Endothelial cell of umbilical vein (primary cell): Measurements from ENCODE around the gene TAF11L2. TPM values are rescaled to one million over a fixed set of nuclear protein-coding genes. Genes with fewer than 3 reads are reported as not detected.

Source experiments
- BruUV-seq: library from RNA; stranded (reverse); fragments of 400-500 nt; replicated peaks from 2 replicates; lab custom pipeline; 2021; lab: Mats Ljungman, UMichigan
- CTCF ChIA-PET: fragments of 300-600, 350-600 bp; sonication (Branson Sonifier 250); formaldehyde crosslinking; loops from one replicate; lab custom pipeline; 2021; ENCODE audit warnings: antibody characterized with exemption, inconsistent platforms; lab: Charles Lee
- POLR2A ChIA-PET: fragments of 300-600, 350-600 bp; sonication (Branson Sonifier 250); formaldehyde crosslinking; loops from one replicate; lab custom pipeline; 2021; ENCODE audit warnings: antibody characterized with exemption, inconsistent platforms; lab: Charles Lee
- DNase-seq: peaks from one replicate; pipeline ENCODE4 v3.0.0-alpha.2; 2011; ENCODE audit warnings: low read depth, low spot score
- FAIRE-seq: peaks from 2 replicates; lab custom pipeline; 2011; peaks lifted over from hg19 to GRCh38; lab: Jason Lieb, UNC
- H2AFZ ChIP-seq: 2 replicates; pipeline ENCODE4 v1.6.0; 2012; ENCODE audit warnings: low read depth, low read length, control low read depth, inconsistent platforms
- H3K27ac ChIP-seq: 2 replicates; pipeline ENCODE4 v1.5.1; 2011; ENCODE audit warnings: low read depth, mild to moderate bottlenecking, control low read depth, low read length, moderate library complexity; ENCODE audit not compliant: insufficient read depth
- H3K27me3 ChIP-seq, 2 experiments: 2 replicates each; pipeline versions ENCODE4 v1.6.0 to v1.6.1; 2011; ENCODE audit warnings: low read length in 2 of 2, mixed read lengths in 1 of 2; ENCODE audit not compliant: control insufficient read depth in 2 of 2, insufficient read depth in 2 of 2
- H3K36me3 ChIP-seq, 2 experiments: 2 replicates in 1 of 2; 3 replicates in 1 of 2; pipeline ENCODE4 v1.5.1; 2011; ENCODE audit warnings: low read length in 2 of 2, mild to moderate bottlenecking in 1 of 2, moderate library complexity in 1 of 2; ENCODE audit not compliant: control insufficient read depth in 2 of 2, insufficient read depth in 2 of 2; ENCODE audit errors: extremely low read depth in 1 of 2
- H3K4me1 ChIP-seq: 3 replicates; pipeline ENCODE4 v1.5.1; 2011; ENCODE audit warnings: mild to moderate bottlenecking, low read length; ENCODE audit not compliant: control insufficient read depth, insufficient read depth; ENCODE audit errors: extremely low read depth
- H3K4me2 ChIP-seq: 2 replicates; pipeline ENCODE4 v1.6.1; 2011; ENCODE audit warnings: low read length, control low read depth, mixed read lengths; ENCODE audit not compliant: insufficient read depth
- H3K4me3 ChIP-seq, 3 experiments: fragments of 200-600 bp in 1 of 3; sonication (generic), shearing (Covaris generic) in 1 of 3; replicated peaks in 1 of 3; 2 replicates each; pipeline ENCODE4 v1.5.1; 2011 to 2016; ENCODE audit warnings: control low read depth in 3 of 3, low read length in 3 of 3, mild to moderate bottlenecking in 2 of 3, inconsistent platforms in 1 of 3, low read depth in 1 of 3, moderate library complexity in 1 of 3; ENCODE audit not compliant: insufficient read depth in 1 of 3
- H3K79me2 ChIP-seq: 2 replicates; pipeline ENCODE4 v1.6.0; 2012; ENCODE audit warnings: low read length, inconsistent platforms; ENCODE audit not compliant: control insufficient read depth, insufficient read depth
- H3K9ac ChIP-seq: replicated peaks from 2 replicates; pipeline ENCODE3; 2011; ENCODE audit warnings: low read length, control low read depth; ENCODE audit not compliant: insufficient read depth; ENCODE audit errors: extremely low read depth
- H3K9me1 ChIP-seq: replicated peaks from 3 replicates; pipeline ENCODE4 v1.6.0; 2011; ENCODE audit warnings: mild to moderate bottlenecking, low read length; ENCODE audit not compliant: control insufficient read depth, insufficient read depth; ENCODE audit errors: extremely low read depth
- H3K9me3 ChIP-seq: replicated peaks from 2 replicates; pipeline ENCODE4 v1.5.1; 2012; ENCODE audit warnings: low read length, inconsistent platforms; ENCODE audit not compliant: control insufficient read depth, insufficient read depth
- H4K20me1 ChIP-seq: replicated peaks from 2 replicates; pipeline ENCODE3; 2011; ENCODE audit warnings: mild to moderate bottlenecking, low read length; ENCODE audit not compliant: control insufficient read depth, insufficient read depth; ENCODE audit errors: extremely low read depth
- CTCF ChIP-seq, 2 donors: IDR thresholded peaks; 1 replicate in 1 of 2; 2 replicates in 1 of 2; pipeline ENCODE4 v1.5.1; 2011; ENCODE audit warnings: low read length in 2 of 2, mild to moderate bottlenecking in 2 of 2, moderate library complexity in 2 of 2, control low read depth in 1 of 2, inconsistent platforms in 1 of 2, low read depth in 1 of 2; ENCODE audit not compliant: insufficient read depth in 1 of 2; ENCODE audit errors: extremely low read depth in 1 of 2
- EZH2 ChIP-seq: IDR thresholded peaks from 2 replicates; pipeline ENCODE4 v1.6.1; 2012; ENCODE audit warnings: borderline replicate concordance, low read depth, mild to moderate bottlenecking, moderate library complexity, low read length, inconsistent platforms; ENCODE audit not compliant: severe bottlenecking
- FOS ChIP-seq: IDR thresholded peaks from 2 replicates; pipeline ENCODE4 v1.6.1; 2011; ENCODE audit warnings: mild to moderate bottlenecking, low read length, moderate library complexity, borderline replicate concordance; ENCODE audit not compliant: insufficient read depth
- GATA2 ChIP-seq: IDR thresholded peaks from 2 replicates; pipeline ENCODE4 v1.7.0; 2011; ENCODE audit warnings: low read depth, mild to moderate bottlenecking, moderate library complexity, mixed read lengths, low read length; ENCODE audit not compliant: insufficient read length, insufficient read depth
- JUN ChIP-seq: IDR thresholded peaks from 2 replicates; pipeline ENCODE4 v1.6.1; 2011; ENCODE audit warnings: borderline replicate concordance, low read depth; ENCODE audit not compliant: insufficient read length, insufficient read depth
- MAX ChIP-seq: IDR thresholded peaks from 2 replicates; pipeline ENCODE4 v1.6.1; 2011; ENCODE audit not compliant: insufficient read depth, insufficient read length
- MYC ChIP-seq: IDR thresholded peaks from one replicate; pipeline ENCODE4 v1.6.1; 2011; ENCODE audit warnings: mild to moderate bottlenecking, low read depth, low read length
- POLR2A ChIP-seq: IDR thresholded peaks from 2 replicates; pipeline ENCODE4 v1.6.1; 2012; ENCODE audit warnings: low read depth, mild to moderate bottlenecking, control low read depth, low read length
- POLR2AphosphoS5 ChIP-seq: IDR thresholded peaks from 2 replicates; pipeline ENCODE4 v1.6.1; 2012; ENCODE audit warnings: low read depth, mild to moderate bottlenecking, control low read depth, low read length, moderate library complexity; ENCODE audit not compliant: insufficient read depth
- dilution Hi-C: fragments of 300-500 bp; cut with MboI; formaldehyde crosslinking; loops from one replicate; pipeline ENCODE4 v1.15.0; 2019; ENCODE audit warnings: low sequenced_read_pairs; ENCODE audit not compliant: extremely low pct_ligation_motif_present
- intact Hi-C: fragments of 100-400 bp; cut with micrococcal nuclease; formaldehyde crosslinking; loops from one replicate; pipeline ENCODE4 v1.10.0; 2022
- polyA plus RNA-seq, 4 experiments: library from polyadenylated mRNA; depleted of rRNA in 3 of 4; stranded (reverse) in 3 of 4; unstranded in 1 of 4; fragments of >200 nt; gene quantifications; 2 replicates each; pipeline versions ENCODE4 v1.2.1 to v1.2.3, GENCODE V29; 2011 to 2012; ENCODE audit warnings: missing spikeins in 1 of 4
- total RNA-seq: library from RNA; stranded (reverse); gene quantifications from 2 replicates; pipeline ENCODE4 v1.2.3, GENCODE V29; 2021

The TAF11L2 gene
- total and polyA plus RNA-seq, 2 donors (not counting 3 experiments of a cell fraction or from before 2014, with no cell fraction given): not detected

GRCh38 chr5:17492770-17493169 is 5.3 kb upstream of the TAF11L2 start:
- Histone ChIP-seq H3K9ac (no peak overlapping the region), H3K36me3 (no peaks in the 10 kb centered on the region), H3K9me1 (no peaks in the 10 kb centered on the region), H3K27me3 (no peaks in the 10 kb centered on the region), H3K9me3 (no peaks in the 10 kb centered on the region), H3K4me2 (no peak overlapping the region), H2AFZ (no peak overlapping the region), H3K27ac (no peak overlapping the region), H3K4me3 (no peak overlapping the region), H4K20me1 (no peaks in the 10 kb centered on the region), H3K79me2 (no peaks in the 10 kb centered on the region), H3K4me1 (no peaks in the 10 kb centered on the region)
- TF ChIP-seq FOS (no peak), JUN (no peak), EZH2 (no peak), MYC (no peak), POLR2A (no peak), GATA2 (no peak), MAX (no peak), POLR2AphosphoS5 (no peak), CTCF (IDR thresholded peaks at IDR 0.05; ENCODE audit: extremely low read depth in 1 of 2, insufficient read depth in 1 of 2, low read depth in 1 of 2, low read length in 2 of 2) (no peak)
- no TSS peak for BruUV-seq
- intact Hi-C loops (no loop called here), dilution Hi-C loops (no loop called here)
- DNase-seq (no peak), FAIRE-seq (no peak)
- CTCF ChIA-PET: no interaction called here
- POLR2A ChIA-PET: no interaction called here
